RPMI8226 (cell line): Measurements from ENCODE around the gene GNPNAT1.

Experiments used
- DNase-seq: peaks from one replicate; pipeline ENCODE4 v3.0.0-alpha.2; 2015

The GNPNAT1 gene

GRCh38 chr14:52791223-52792096 lies at the start of gene GNPNAT1:
TSS of gene GNPNAT1 (minus strand) at chr14:52791607. CDS start at chr14:52784650, 6,957 bp downstream.
- peak; percentile 90 for DNase-seq

- no peak for DNase-seq
These were observed 49.5 kb upstream of the GNPNAT1 start for GRCh38 chr14:52840877-52841276.

GRCh38 chr14:52837451-52837850 lies 46.0 kb upstream of the GNPNAT1 start:
- no peak for DNase-seq

GRCh38 chr14:52836063-52836462 lies 44.7 kb upstream of the GNPNAT1 start:
- no peak for DNase-seq

- no peak for DNase-seq
These were observed 43.9 kb upstream of the GNPNAT1 start for GRCh38 chr14:52835122-52835903.

- DNase-seq = no peak
These were observed 43.0 kb upstream of the GNPNAT1 start for GRCh38 chr14:52834440-52834842.

- DNase-seq = no peak
These were observed 42.5 kb upstream of the GNPNAT1 start for GRCh38 chr14:52833891-52834290.

GRCh38 chr14:52829527-52830185 lies 38.2 kb upstream of the GNPNAT1 start:
- DNase-seq = no peak

- DNase-seq = no peak
These were observed 36.0 kb upstream of the GNPNAT1 start for GRCh38 chr14:52827426-52827825.

GRCh38 chr14:52825085-52825484 lies 33.7 kb upstream of the GNPNAT1 start:
- no peak for DNase-seq

GRCh38 chr14:52824462-52824861 lies 33.1 kb upstream of the GNPNAT1 start:
- DNase-seq = no peak

GRCh38 chr14:52821805-52822250 lies 30.4 kb upstream of the GNPNAT1 start:
- no peak for DNase-seq

- no peak for DNase-seq
These were observed 16.7 kb upstream of the GNPNAT1 start for GRCh38 chr14:52808101-52808500.

GRCh38 chr14:52806115-52806514 lies 14.7 kb upstream of the GNPNAT1 start:
- no peak for DNase-seq

GRCh38 chr14:52802597-52802996 lies 11.2 kb upstream of the GNPNAT1 start:
- no peak for DNase-seq

- DNase-seq = no peak
These were observed 9.8 kb upstream of the GNPNAT1 start for GRCh38 chr14:52801014-52801712.

- DNase-seq = no peak
These were observed 7.4 kb upstream of the GNPNAT1 start for GRCh38 chr14:52798826-52799225.

GRCh38 chr14:52797653-52798052 lies 6.2 kb upstream of the GNPNAT1 start:
- DNase-seq = no peak

- no peak for DNase-seq
These were observed 1.7 kb upstream of the GNPNAT1 start for GRCh38 chr14:52793061-52793460.

GRCh38 chr14:52792097-52792415 lies 649 bp upstream of the GNPNAT1 start:
- DNase-seq = no peak

GRCh38 chr14:52790756-52791222 lies 618 bp downstream of the GNPNAT1 start:
- DNase-seq = no peak

- DNase-seq = no peak
These were observed 1.2 kb downstream of the GNPNAT1 start for GRCh38 chr14:52790011-52790755.
